OCI-LY7 (cell line): ENCODE data around the gene POGZ.

ENCODE experiments used
- EZH2phosphoT487 ChIP-seq: fragments of 200-600 bp; sonication (generic); IDR thresholded peaks from 2 replicates; pipeline ENCODE4 v1.6.1; 2018; ENCODE audit warnings: low read depth, borderline replicate concordance, mild to moderate bottlenecking, mixed run types, antibody characterized with exemption, low read length, moderate library complexity, mixed read lengths
- TF ChIP-seq, protein P1 (sequence below): fragments of 200-600 bp; sonication (generic); conservative IDR thresholded peaks from 2 replicates; pipeline ENCODE4 v1.5.1; 2014; ENCODE audit warnings: mild to moderate bottlenecking, antibody characterized with exemption, low read length, moderate library complexity, mixed read lengths

DNA sequence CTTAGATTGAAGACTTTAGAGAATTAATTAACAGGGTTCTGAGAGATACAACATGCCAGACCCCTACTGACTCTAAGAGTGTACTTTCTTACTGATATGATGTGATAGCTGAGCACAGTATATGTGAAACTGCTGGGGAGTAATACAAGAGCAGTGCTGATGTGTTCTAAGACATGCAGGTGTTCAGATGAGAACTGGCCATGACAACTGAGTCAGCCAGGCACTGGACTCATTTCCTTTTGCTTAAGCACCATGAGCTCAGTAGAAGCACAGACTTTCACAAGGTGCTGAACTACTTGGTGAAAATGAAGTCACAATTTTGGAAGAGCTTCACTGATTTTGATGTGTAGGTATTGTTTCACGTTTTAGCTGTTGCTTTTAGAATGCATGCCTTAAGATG, 15.9 kb upstream of the POGZ start:
- TF ChIP-seq, protein P1, sequence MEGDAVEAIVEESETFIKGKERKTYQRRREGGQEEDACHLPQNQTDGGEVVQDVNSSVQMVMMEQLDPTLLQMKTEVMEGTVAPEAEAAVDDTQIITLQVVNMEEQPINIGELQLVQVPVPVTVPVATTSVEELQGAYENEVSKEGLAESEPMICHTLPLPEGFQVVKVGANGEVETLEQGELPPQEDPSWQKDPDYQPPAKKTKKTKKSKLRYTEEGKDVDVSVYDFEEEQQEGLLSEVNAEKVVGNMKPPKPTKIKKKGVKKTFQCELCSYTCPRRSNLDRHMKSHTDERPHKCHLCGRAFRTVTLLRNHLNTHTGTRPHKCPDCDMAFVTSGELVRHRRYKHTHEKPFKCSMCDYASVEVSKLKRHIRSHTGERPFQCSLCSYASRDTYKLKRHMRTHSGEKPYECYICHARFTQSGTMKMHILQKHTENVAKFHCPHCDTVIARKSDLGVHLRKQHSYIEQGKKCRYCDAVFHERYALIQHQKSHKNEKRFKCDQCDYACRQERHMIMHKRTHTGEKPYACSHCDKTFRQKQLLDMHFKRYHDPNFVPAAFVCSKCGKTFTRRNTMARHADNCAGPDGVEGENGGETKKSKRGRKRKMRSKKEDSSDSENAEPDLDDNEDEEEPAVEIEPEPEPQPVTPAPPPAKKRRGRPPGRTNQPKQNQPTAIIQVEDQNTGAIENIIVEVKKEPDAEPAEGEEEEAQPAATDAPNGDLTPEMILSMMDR = no peak
- no peak for TF ChIP-seq EZH2phosphoT487
